ENCODE results near the gene ARHGAP6. TPM values are rescaled to one million over a fixed set of nuclear protein-coding genes. Genes with fewer than 3 reads are reported as not detected.

ARHGAP6 gene
- total RNA-seq, 1 experiment from 2014 or later: 0.50 TPM

- Mint-ChIP-seq H3K4me1 (ENCODE audit: low read depth, unreplicated experiment) (peaks cover 9% of the 10 kb centered on the region), H3K27ac (ENCODE audit: unreplicated experiment) (no peak overlapping the region), H3K27me3 (ENCODE audit: insufficient read depth, unreplicated experiment) (no peaks in the 10 kb centered on the region), H3K9me3 (ENCODE audit: unreplicated experiment) (no peaks in the 10 kb centered on the region), H3K4me3 (ENCODE audit: unreplicated experiment) (no peak overlapping the region), H3K36me3 (ENCODE audit: insufficient read depth, unreplicated experiment) (no peaks in the 10 kb centered on the region)
- no peak overlapping the region for H3K4me3 ChIP-seq (ENCODE audit: low read depth, low read length)
- TF ChIP-seq CTCF (IDR thresholded peaks at IDR 0.05; ENCODE audit: insufficient read depth in 1 of 2, low read depth in 1 of 2, low read length in 1 of 2, severe bottlenecking in 1 of 2, unreplicated experiment in 1 of 2): no peak
- DNase-seq: no peak
- H3K36me3 ChIP-seq (ENCODE audit: control insufficient read depth, insufficient read depth, low read length): no peaks in the 10 kb centered on the region
- CTCF ChIA-PET: no interaction called here
- POLR2A ChIA-PET: interaction anchor here (0.9 kb wide), 1 partner anchor 57 kb away, joined by 3 read pairs; no protein-coding TSS in a partner anchor
- no TSS peak for BruUV-seq (replicated peaks)
- peaks cover 20% of the 10 kb centered on the region for H3K4me1 ChIP-seq
- intact Hi-C loops (cut with micrococcal nuclease; ENCODE audit: unreplicated experiment): loop anchor here (2.0 to 5.0 kb wide), 2 partner anchors 127 to 236 kb away; no protein-coding TSS in a partner anchor
- H3K9me3 ChIP-seq: no peaks in the 10 kb centered on the region; the same call in 1 of the 2 replicates
- H3K27me3 ChIP-seq (replicated peaks; ENCODE audit: control insufficient read depth, insufficient read depth, low read length): no peaks in the 10 kb centered on the region
These were observed 285.4 kb downstream of the ARHGAP6 start for GRCh38 chrX:11380187-11380844.

- no peak for TF ChIP-seq CTCF (IDR thresholded peaks at IDR 0.05; ENCODE audit: insufficient read depth in 1 of 2, low read depth in 1 of 2, low read length in 1 of 2, severe bottlenecking in 1 of 2, unreplicated experiment in 1 of 2)
- no peaks in the 10 kb centered on the region for H3K36me3 Mint-ChIP-seq (ENCODE audit: insufficient read depth, unreplicated experiment)
- peak overlapping the region; percentile 60 for H3K27ac Mint-ChIP-seq (ENCODE audit: unreplicated experiment)
- no peak overlapping the region for H3K4me3 ChIP-seq (ENCODE audit: low read depth, low read length)
- no peaks in the 10 kb centered on the region for H3K36me3 ChIP-seq (ENCODE audit: control insufficient read depth, insufficient read depth, low read length)
- intact Hi-C loops (cut with micrococcal nuclease; ENCODE audit: unreplicated experiment): loop anchor here (10.0 kb wide), 1 partner anchor 111 kb away; no protein-coding TSS in a partner anchor
- CTCF ChIA-PET: no interaction called here
- no peak for DNase-seq
- BruUV-seq (replicated peaks): no TSS peak
- peaks cover 10% of the 10 kb centered on the region for H3K4me1 Mint-ChIP-seq (ENCODE audit: low read depth, unreplicated experiment)
- H3K9me3 Mint-ChIP-seq (ENCODE audit: unreplicated experiment): no peaks in the 10 kb centered on the region
- POLR2A ChIA-PET: no interaction called here
- no peak overlapping the region for H3K4me3 Mint-ChIP-seq (ENCODE audit: unreplicated experiment)
- no peaks in the 10 kb centered on the region for H3K27me3 Mint-ChIP-seq (ENCODE audit: insufficient read depth, unreplicated experiment)
- no peaks in the 10 kb centered on the region; the same call in 1 of the 2 replicates for H3K9me3 ChIP-seq
- H3K4me1 ChIP-seq: peaks cover 30% of the 10 kb centered on the region
- no peaks in the 10 kb centered on the region for H3K27me3 ChIP-seq (replicated peaks; ENCODE audit: control insufficient read depth, insufficient read depth, low read length)
These were observed 289.6 kb downstream of the ARHGAP6 start for GRCh38 chrX:11376163-11376562.

- CTCF ChIA-PET: no interaction called here
- Mint-ChIP-seq H3K4me3 (ENCODE audit: unreplicated experiment) (peak overlapping the region; percentile 28), H3K9me3 (ENCODE audit: unreplicated experiment) (no peaks in the 10 kb centered on the region), H3K27ac (ENCODE audit: unreplicated experiment) (peak overlapping the region; percentile 60), H3K36me3 (ENCODE audit: insufficient read depth, unreplicated experiment) (no peaks in the 10 kb centered on the region), H3K27me3 (ENCODE audit: insufficient read depth, unreplicated experiment) (no peaks in the 10 kb centered on the region), H3K4me1 (ENCODE audit: low read depth, unreplicated experiment) (peaks cover 10% of the 10 kb centered on the region)
- intact Hi-C loops (cut with micrococcal nuclease; ENCODE audit: unreplicated experiment): loop anchor here (10.0 kb wide), 1 partner anchor 111 kb away; no protein-coding TSS in a partner anchor
- no peaks in the 10 kb centered on the region; the same call in 1 of the 2 replicates for H3K9me3 ChIP-seq
- no peaks in the 10 kb centered on the region for H3K36me3 ChIP-seq (ENCODE audit: control insufficient read depth, insufficient read depth, low read length)
- no peak overlapping the region for H3K4me3 ChIP-seq (ENCODE audit: low read depth, low read length)
- DNase-seq: peak; percentile 18 to 35
- POLR2A ChIA-PET: no interaction called here
- no peak for TF ChIP-seq CTCF (IDR thresholded peaks at IDR 0.05; ENCODE audit: insufficient read depth in 1 of 2, low read depth in 1 of 2, low read length in 1 of 2, severe bottlenecking in 1 of 2, unreplicated experiment in 1 of 2)
- H3K4me1 ChIP-seq: peaks cover 30% of the 10 kb centered on the region
- BruUV-seq (replicated peaks): no TSS peak
- no peaks in the 10 kb centered on the region for H3K27me3 ChIP-seq (replicated peaks; ENCODE audit: control insufficient read depth, insufficient read depth, low read length)
These were observed 290.1 kb downstream of the ARHGAP6 start for GRCh38 chrX:11375614-11376119.
